Measurements from ENCODE around the gene TXNDC17.

DNA sequence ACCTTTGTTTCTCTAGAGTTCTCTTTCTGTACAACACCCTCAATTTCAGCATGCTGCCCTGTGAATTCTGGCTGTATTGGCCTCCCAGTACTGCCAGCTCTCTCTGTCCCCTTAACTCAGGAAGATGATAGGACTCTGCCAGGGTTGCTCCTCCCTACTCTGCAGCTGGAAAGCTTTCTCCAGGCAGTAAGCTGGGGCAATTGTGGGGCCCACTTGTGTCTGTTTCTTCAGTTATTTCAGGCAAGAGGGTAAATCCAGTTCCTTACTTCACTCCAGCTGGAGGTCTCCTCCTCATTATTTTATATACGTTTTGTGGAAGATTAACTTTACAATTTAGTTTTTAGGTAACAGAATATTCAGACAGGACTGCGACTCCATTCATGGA lies 20.6 kb downstream of the TXNDC17 start:
- TF ChIP-seq ZNF777 (tag by site-specific recombination; IDR thresholded peaks at IDR 0.05; ENCODE audit: borderline replicate concordance) (no peak), ZNF423 (tag by site-specific recombination; IDR thresholded peaks at IDR 0.05) (no peak), ZNF76 (tag by site-specific recombination; IDR thresholded peaks at IDR 0.05; ENCODE audit: borderline replicate concordance, low read depth) (no peak)
- TF ChIP-seq, protein P1, sequence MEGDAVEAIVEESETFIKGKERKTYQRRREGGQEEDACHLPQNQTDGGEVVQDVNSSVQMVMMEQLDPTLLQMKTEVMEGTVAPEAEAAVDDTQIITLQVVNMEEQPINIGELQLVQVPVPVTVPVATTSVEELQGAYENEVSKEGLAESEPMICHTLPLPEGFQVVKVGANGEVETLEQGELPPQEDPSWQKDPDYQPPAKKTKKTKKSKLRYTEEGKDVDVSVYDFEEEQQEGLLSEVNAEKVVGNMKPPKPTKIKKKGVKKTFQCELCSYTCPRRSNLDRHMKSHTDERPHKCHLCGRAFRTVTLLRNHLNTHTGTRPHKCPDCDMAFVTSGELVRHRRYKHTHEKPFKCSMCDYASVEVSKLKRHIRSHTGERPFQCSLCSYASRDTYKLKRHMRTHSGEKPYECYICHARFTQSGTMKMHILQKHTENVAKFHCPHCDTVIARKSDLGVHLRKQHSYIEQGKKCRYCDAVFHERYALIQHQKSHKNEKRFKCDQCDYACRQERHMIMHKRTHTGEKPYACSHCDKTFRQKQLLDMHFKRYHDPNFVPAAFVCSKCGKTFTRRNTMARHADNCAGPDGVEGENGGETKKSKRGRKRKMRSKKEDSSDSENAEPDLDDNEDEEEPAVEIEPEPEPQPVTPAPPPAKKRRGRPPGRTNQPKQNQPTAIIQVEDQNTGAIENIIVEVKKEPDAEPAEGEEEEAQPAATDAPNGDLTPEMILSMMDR (tag by site-specific recombination; IDR thresholded peaks at IDR 0.05), result no peak
- TF ChIP-seq, protein P2, sequence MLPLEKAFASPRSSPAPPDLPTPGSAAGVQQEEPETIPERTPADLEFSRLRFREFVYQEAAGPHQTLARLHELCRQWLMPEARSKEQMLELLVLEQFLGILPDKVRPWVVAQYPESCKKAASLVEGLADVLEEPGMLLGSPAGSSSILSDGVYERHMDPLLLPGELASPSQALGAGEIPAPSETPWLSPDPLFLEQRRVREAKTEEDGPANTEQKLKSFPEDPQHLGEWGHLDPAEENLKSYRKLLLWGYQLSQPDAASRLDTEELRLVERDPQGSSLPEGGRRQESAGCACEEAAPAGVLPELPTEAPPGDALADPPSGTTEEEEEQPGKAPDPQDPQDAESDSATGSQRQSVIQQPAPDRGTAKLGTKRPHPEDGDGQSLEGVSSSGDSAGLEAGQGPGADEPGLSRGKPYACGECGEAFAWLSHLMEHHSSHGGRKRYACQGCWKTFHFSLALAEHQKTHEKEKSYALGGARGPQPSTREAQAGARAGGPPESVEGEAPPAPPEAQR (tag by site-specific recombination; IDR thresholded peaks at IDR 0.05), result no peak
